Activated CD4-positive, CD25-positive, alpha-beta regulatory T cell treated with anti-CD3 and anti-CD28 coated beads, Interleukin-2, amount 50 U/mL, for 24 hours (primary cell): ENCODE measurements around the gene ARFGAP3.

ENCODE experiments used
- ATAC-seq, 2 donors: fragments of 150-1000 bp; cut with Tn5 transposase; one replicate each; pipeline ENCODE4 v1.10.0; 2021; ENCODE audit warnings: mild to moderate bottlenecking in 1 of 2, moderate library complexity in 1 of 2

ARFGAP3 gene

DNA sequence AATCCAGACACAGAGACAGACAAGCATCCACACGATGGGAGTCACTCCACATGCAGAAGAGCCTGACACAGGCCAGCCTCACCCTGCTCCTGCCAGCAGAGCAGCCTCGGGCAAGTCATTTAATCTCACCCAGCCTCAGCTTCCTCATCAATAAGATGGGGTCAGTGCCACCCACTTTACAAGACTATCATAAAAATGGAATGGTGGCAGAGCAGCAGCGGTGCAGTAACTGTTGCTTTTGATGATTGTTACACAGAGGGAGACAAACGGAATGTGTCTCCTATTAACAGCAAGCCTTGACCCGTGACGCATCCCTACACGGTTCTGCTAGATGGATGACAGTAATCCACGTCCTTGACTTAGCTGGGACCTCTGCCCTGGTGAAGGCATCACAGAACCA lies 26.0 kb upstream of the ARFGAP3 start:
- ATAC-seq, result no peak

GRCh38 chr22:42881982-42882656 lies 25.0 kb upstream of the ARFGAP3 start:
- peak; percentile 17 to 25 for ATAC-seq

DNA sequence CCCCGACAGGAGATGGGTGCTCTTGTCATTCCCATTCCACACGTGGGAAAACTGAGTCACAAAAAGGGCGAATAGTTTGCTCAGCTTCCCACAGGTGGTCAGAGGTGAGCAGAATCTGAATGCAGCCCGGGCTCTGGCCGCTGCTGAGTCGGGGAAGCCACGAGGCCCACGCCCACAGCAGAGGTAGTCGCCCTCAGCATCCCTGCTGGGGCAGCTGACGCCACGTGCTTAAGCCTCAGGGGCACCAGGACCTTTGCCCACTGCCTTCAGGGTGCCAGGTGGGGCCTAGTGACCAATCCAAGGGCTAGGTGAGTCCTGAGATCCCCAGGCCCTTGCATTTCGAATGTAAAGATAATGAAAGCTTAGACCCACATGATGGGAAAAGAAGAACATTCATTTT lies 24.2 kb upstream of the ARFGAP3 start:
- no peak for ATAC-seq

- no peak for ATAC-seq
Observed at GRCh38 chr22:42880815-42881214, 23.7 kb upstream of the ARFGAP3 start.

- ATAC-seq, result no peak
Observed at GRCh38 chr22:42879371-42880021, 22.4 kb upstream of the ARFGAP3 start.

DNA sequence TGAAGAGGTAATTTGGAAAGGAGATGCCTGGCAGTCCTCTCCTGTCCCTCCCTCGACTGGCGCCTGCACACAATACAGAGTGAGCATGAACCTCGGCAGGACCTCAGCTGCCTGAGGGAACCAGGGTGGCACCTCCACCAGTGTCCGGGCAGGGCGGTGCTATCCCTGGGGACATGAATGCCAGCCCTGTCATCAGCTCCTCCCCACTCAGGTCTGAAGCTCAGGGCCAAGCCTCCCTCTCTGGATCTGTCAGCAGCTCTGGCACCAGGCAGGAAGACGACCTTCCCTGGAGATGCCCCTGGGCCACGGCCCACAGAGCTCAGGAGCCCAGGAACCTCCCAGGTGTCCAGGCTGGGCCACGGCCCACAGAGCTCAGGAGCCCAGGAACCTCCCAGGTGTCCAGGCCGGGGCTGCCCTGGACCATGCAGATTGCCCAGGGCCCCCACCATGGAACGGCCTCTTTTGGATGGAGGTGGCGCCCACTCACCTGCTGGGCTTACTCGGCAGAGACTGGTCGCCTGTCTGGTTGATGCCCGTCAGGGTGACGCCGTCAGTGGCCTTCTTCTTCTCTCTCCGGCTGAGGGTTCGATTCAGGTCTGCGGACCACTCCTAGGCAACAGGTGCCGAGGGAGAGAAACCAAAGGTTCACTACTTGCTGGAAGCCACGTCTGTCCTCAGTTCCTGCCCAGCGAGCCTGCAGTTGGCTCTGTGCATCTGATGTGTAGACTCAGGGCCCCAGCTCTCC lies 21.7 kb upstream of the ARFGAP3 start:
- ATAC-seq, result no peak

GRCh38 chr22:42877597-42878340 lies 20.7 kb upstream of the ARFGAP3 start:
- ATAC-seq, result no peak

DNA sequence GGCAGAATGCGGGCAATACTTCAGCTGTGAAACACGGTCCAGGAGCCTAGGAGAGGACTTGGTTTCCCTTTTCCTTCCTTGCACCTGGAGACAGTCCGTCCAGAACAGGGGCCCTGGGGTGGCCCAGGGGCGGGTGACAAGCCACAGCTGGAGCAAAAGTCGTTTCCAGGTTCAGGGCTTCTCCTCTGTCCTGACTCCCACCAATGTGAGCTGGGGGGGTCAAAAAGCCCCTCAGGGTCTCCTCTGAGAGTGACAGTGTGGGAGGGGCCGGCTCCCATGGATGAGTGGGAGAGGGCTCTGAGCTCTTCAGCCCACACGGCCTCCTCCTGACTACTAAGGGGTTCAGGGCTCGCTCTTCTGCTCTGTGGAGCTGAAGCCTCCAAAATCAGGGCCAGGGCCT lies 20.1 kb upstream of the ARFGAP3 start:
- no peak for ATAC-seq

DNA sequence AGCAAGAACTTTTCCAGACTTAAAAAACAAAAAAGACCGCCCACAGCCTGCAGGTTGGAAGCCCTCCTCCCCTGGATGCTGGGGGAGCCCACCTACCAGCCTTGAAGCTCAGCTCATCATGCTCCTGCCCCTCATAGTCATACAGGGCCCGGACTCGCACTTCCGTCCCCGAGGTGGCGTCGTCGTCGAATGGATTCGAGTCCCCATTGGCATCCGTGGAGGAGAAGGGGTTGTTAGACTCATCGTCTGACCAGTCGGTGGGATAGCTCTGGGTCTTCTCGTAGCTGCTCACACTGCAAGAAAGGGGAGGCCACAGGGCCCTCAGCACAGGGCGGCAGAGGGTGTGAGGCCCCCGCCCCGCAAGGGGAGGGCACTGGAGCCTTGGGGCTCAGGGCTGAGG lies 19.0 kb upstream of the ARFGAP3 start:
- no peak for ATAC-seq

- ATAC-seq, result no peak
Observed at GRCh38 chr22:42874010-42874409, 16.9 kb upstream of the ARFGAP3 start.

DNA sequence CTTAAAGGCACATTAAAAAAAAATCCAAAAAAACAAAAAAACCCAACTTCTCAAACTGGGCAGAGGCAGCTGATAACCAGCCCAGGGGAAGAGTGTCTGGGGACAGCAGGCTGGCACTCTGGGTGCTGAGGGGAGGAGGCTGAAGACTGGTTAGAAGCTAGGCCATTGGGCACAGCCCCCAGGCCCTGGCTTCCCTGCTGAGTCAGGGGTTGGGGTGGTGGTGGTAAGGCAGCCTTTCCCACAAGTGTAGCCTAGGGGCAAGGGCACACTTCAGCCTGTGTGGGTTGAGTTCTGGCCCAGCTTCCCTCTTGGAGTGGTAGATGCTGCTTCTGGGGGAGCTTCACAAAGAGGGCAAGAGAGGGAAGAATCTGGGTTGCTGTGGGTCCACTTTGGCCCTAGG lies 16.3 kb upstream of the ARFGAP3 start:
- ATAC-seq, result no peak

DNA sequence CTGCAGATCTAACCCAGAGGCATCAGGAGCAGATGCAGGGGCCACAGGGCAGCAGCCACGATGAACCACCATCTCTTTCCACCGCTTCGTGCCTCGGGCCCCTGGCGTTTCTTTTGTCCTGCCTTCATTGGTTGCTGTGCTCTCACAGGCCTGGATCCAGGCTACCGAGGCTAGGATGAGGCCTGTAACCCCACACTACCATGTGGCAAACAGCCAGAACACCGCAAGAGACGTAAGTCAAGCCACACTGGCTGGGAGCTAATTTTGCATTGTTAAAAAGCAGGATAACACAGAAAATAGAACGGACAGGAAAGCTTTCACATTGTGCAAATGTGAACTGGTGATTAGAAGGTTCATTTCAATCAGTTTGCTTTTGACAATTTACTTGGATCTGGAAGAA lies 15.7 kb upstream of the ARFGAP3 start:
- ATAC-seq, result no peak

DNA sequence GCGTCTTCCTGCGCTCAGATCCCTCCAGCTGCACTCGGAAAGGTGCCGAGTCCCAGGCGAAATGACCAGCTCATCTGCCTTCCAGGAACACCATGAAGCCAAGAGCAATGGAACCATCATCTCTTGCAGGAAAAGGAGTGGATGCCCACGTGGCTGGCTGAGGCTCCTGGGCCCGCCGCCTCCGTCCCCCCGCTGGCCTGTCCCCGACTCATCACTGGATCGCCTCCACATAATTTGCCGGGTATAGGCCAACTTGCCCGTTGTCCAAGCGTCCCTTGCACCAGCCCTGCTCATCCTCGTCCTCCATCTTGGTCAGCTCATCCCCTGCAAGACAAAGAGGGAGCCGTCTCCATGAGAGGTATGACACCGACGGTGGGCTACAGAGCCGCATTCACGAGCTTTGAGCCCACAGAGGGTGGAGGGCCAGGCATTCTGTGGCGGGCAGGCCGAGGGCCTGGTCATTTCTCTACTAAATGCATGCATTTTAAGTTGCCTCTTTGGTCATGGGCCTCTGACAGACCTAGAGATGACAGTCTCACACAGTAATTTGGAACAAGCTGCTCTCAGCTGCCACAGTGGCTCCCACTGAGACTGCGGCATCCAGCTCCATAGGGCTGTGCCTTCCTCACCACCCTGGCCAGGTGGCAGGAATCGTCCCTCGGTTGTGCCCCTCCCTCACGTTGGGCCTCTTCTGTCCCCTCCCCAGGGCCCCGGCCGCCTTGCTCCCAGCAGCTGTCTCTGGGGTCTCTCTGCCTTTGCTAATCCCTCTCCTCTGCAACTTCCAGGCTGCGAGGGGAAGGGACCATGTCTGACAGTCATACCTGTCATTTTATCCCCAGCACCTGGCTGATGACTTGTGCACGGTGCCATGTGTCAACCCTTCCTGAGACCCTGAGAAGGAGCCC lies 14.3 kb upstream of the ARFGAP3 start:
- no peak for ATAC-seq

DNA sequence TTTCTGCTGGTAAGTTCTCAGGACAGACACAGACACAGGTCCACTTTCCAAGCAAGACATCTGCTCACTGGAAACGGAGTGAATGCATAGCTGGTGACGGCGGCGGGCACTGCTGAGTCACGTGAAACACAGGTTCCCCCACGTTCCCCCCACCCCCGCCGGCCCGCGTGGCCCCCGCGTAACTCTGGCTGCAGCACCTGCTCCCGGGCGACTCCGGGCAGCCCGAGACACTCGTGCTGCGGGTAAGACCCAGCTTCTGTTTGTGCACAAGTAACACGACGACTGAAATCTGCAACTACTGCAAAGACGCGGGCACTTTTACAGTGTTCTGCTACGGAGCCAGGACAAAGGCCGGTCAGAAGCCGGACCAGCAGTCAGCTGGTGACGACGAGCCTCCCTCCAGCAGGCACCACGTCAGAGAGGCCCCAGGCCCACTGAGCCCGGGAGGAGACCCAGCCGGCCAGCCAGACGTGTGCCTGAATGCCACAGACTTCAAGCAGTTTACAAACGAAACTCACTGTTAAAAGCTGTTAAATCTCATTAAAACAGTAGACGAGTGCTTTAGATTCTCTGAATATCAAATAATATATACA lies 12.9 kb upstream of the ARFGAP3 start:
- no peak for ATAC-seq

DNA sequence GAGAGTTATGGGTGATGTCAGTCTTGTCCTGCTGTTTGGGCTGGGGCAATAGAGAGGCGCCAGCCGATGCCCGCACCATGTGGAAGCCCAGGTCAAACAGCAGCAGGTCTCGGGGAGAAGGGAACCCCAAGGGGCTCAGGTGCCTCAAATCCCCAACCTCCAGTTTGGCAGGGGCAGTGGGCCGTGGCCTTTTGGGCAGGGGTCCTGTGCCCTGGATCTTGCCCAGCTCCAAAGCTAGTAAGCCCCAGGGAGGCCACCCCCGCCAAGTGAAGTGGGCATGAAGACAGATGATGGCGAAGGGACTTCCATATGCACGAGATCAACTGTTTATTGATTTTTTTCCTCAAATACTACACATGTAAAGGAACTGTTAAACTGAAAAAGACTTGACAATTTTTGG lies 12.4 kb upstream of the ARFGAP3 start:
- ATAC-seq, result no peak

DNA sequence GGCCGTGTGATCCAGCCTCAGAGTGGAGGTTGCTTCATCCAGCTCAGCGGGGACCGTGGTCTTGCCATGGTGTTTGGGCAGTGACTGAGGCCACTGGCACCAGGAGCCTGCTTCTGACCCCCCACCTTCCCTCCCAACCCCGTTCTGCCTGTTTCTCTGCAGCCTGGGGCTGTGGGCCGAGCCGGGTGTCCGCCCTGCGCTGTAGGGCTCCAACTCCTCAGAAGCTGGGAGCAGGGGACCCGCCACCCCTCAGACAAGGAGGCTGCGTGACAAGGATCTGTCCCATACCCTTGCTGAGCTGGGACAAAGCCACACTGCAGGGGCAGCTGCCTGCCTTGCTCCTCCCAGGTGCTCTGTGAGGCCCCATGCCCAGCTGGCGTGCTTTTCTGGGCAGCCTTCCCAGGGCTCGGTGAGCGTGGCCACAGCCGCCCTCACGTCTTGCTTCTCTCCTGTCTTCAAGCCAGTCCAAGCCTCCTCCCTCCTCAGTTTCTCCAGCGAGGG lies 11.7 kb upstream of the ARFGAP3 start:
- ATAC-seq, result no peak

- ATAC-seq, result no peak
Observed at GRCh38 chr22:42866100-42866499, 9.0 kb upstream of the ARFGAP3 start.

GRCh38 chr22:42865536-42865935 lies 8.5 kb upstream of the ARFGAP3 start:
- ATAC-seq, result no peak

DNA sequence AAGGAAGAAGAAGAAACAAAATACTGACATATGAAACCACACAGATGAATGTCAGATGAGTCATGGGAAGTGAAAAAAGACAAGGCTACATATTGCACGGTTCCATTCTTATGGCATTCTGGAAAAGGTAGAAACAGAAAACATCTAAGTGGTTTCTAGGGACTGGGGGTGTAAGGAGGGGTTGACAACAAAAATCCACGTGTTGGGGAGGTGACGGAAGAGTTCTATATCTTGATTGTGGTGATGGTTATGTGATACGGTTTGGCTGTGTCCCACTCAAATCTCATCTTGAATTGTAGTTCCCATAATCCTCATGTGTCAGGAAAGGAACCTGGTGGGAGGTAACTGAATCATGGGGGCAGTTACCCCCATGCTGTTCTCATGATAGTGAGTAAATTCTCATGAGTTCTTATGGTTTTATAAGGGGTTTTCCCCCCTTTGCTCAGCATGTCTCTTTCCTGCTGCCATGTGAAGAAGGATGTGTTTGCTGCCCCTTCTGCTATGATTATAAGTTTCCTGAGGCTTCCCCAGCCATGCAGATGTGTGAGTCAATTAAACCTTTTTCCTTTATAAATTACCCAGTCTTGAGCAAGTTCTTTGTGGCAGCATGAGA lies 6.4 kb upstream of the ARFGAP3 start:
- ATAC-seq, result peak; percentile 74 to 81

DNA sequence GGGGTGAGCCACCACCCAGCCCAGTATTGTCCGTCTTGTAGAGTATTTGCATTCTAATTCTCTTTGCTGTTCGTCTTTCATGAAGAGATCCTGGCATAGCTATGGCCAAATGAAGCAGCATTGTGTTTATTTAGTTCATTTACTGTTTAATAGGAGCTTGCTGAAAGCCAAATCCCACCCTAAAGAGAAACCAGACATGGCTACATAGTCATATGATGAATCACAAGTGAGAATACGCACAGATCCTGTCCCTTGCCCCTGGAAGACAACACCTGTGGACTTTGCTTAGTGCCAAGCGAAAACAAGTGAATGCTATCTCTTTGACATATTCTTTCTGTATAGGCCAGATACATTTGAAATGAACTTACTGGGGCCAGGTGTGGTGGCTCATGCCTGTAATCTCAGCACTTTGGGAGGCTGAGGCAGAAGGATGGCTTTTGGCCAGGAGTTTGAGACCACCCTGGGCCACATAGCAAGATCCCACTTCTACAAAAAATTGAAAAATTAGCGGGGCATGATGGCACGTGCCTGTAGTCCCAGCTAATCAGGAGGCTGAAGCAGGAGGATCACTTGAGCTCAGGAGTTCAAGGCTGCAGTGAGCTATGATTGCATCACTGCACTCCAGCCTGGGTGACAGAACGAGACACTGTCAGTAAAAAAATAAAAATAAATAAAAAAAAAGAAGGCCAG lies 5.1 kb upstream of the ARFGAP3 start:
- no peak for ATAC-seq

DNA sequence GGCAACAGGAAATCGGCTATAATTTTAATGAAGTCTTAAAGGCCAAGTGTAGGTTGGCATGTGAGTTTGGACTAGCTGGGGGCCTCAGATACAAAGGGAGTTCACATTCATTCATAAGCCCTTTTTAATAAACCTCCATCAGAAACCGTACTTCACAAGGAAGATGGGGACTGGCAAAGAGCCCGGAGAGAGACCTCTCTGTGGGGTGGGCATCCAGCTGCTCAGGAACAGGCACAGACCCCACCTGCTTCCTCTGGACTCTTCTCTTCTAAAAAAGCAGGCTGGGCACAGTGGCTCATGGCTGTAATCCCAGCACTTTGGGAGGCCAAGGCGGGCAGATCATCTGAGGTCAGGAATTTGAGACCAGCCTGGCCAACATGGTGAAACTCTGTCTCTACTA lies 3.9 kb upstream of the ARFGAP3 start:
- no peak for ATAC-seq
